HG02973 (cell line): ENCODE measurements around the gene RNF187.
"Not testable (repeated sequence)": the region's sequence is repeated elsewhere in the genome, so short reads cannot be mapped to it uniquely, and the experiment has no call there.

Experiments
- ATAC-seq: cut with Tn5 transposase; IDR thresholded peaks from one replicate; pipeline ENCODE4 v1.9.1; 2021; ENCODE audit warnings: moderate library complexity; ENCODE audit not compliant: unreplicated experiment

RNF187 gene

DNA sequence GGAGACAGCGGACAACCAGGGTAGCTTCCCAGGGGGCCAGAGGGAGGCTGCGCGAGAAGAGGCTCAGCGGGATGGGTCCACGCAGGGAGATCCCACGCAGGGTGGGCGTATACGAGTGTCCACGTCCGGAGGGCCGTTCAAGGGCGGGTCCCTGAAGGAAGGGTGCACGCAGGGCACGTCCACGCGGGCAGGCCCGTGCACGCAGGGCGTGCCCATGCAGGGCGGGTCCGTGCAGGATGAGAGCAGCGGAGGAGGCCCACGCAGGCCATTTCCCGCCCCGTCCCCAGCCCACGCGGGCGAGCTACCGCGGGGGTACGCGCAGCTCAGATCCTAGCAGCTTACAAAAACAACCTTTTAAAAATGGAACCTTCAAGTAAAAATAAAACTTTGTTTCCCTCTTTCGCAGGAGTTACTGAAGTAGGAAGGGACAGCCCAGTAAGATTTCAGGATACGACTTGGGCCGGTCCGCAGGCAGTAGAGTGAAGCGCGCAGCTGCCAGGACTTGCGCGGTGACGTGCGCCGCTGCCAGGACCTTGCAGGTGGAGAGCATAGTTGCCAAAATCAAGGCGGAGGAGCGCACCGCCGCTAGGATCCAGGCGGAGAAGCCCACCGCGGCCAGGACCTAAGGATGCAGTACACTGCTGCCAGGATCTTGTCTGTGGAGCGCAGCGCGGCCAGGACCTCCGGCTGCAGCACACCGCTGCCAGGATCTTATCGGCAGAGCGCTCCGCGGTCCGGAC is 416 bp upstream of the RNF187 start:
- peak; percentile 41 for ATAC-seq

GRCh38 chr1:228488125-228488817 is 1.1 kb downstream of the RNF187 start:
- no peak for ATAC-seq

- ATAC-seq, result no peak
Observed at GRCh38 chr1:228488818-228489674, 1.9 kb downstream of the RNF187 start.

DNA sequence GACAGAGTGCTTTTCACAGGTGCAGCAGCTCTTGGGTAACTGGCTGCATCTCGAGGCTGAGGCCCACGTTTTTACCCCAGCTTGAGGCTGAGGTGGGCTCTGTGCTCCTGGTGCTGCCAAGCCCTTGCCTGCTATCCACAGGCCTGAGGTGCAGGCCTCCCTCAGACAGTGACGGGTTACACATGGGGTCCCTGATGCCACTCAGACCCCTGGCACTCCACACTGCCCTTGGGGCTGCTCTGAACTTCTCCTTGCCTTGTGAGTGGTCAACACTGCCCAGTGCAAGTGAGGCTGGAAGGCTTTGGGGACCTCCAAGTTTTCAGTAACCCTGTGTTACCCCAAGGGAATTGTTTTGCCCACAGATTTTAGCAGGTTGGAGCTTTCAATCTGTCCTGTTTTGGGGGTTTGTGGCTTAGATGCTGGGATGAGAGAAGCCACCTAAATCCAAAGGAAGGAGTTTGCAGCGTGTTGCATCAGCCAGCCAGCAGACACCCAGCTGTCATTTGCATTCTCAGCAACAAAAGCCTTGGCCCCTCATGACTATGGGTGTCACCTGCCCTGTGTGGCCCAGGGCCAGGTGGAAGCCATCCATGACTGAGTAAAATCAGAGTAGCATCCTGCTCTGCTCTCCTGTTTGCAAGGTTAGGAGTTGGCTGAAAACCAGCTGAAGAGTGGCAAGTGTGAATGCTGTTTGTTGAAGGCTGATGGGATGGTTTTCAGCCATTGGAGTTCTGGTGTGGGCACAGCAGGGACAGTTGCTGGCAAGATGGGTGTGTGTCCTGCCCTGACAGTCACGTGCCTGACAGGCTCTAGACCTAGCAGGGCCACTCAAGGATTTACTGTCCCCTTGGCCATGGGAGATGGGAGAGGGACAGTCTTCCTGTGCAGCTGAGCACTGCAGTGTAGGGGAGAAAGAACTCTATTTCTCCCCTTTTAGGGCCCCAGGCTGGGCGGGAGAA is 3.2 kb downstream of the RNF187 start:
- ATAC-seq, result no peak

DNA sequence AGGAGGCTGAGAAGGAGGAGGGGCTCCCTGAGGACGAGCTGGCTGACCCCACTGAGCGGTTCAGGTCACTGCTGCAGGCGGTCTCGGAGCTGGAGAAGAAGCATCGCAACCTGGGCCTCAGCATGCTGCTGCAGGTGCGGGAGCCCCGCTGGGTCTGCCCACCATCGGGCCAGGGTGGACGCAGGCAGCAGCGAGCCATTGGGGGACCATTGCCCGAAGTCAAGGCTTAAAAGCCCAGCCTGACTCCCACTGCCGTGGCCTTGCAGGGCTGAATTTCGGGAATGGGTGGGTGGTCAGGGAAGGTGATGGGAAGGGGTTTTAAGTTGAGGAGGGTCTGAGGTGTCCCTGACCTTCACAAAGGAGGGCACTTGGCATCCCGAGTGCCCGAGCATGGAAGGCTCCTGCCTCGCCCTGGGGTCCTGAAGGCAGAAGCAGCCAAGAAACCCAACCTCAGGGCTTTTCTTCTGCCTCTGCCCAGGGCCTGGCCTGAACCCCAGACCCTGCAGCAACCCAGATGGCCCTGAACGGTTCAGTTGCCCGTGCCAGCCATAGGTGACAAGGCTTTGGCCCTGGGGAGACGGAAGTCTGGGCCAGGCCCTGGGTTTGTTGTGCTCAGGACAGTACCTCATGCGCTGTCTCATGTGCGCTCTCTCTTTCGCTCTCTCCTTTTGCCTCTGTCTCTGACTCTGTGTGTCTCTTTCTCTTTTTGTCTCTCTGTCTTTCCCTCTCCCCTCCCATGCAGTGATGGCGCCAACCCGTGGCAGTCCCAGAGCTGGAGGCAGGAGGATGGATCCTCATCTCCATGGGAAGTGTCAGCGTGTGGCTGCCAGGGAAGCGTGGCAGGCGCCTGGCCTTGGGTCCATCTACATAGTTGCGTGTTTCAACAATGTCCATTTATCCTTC is 6.2 kb downstream of the RNF187 start:
- no peak for ATAC-seq

DNA sequence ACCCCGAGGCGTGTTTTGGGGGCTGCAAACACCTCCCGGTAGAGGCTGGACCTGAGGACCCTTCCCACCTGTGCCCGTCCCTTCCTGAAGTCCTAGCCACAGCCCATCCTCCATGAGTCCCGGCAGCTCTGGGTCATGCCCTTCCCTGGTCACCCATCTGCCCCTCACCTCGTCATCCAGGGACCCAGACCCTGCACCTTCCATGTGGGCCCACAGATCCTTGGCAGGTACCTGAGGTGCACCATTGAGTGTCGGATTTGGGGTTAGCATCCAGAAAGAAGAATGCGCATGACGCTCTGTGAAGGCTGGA is 6.8 kb downstream of the RNF187 start:
- no peak for ATAC-seq

- ATAC-seq, result no peak
Observed at GRCh38 chr1:228494391-228494790, 7.2 kb downstream of the RNF187 start.

GRCh38 chr1:228494970-228495853 is 8.0 kb downstream of the RNF187 start:
- ATAC-seq, result no peak

- no peak for ATAC-seq
Observed at GRCh38 chr1:228496084-228496483, 8.9 kb downstream of the RNF187 start.

- no peak for ATAC-seq
Observed at GRCh38 chr1:228496494-228496893, 9.3 kb downstream of the RNF187 start.

GRCh38 chr1:228497206-228497605 is 10.0 kb downstream of the RNF187 start:
- no peak for ATAC-seq

DNA sequence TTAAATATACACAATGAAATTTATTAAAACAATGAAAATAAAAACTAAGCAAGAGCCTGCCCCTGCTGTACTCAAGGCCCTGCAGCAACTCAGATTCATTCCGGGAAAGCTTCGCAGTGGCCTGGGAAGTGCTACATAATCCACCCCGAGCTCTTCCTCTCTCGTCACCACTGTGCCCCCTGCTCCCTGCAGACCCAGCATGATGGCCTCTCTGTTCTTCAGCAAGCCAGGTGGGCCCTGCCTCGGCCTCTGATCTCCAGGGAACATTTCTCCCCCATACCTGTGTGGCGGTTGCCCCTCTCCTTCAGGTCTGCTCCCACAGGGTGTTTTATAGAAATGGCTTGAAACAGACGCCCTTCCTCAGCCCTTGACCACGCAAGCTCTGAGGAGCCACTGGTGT is 10.6 kb downstream of the RNF187 start:
- no peak for ATAC-seq

DNA sequence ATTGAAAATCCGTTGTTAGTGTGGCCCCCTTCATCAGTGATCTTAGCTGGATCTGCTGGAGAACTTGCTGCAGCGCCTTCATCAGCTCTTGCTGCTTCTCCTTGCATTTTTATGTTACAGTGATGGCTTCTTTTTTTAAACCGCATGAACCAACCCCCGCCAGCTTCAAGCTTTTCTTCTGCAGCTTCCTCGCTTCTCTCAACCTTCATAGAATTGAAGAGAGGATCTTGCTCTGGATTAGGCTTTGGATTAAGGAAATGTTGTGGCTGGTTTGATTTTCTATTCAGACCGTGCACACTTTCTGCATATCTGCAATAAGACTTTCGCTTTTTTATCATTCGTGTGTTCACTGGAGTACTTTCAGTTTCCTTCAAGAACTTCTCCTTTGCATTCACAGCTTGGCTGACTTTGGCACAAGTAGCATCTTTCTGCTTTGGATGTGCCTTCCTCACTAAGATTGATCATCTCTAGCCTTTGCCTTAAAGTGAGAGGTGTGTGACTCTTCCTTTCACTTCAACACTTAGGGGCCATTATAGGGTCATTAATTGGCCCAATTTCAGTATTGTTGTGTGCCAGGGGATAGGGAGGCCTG is 13.1 kb downstream of the RNF187 start:
- ATAC-seq, result no peak

GRCh38 chr1:228500901-228501871 is 14.0 kb downstream of the RNF187 start:
- ATAC-seq, result peak; percentile 93

- ATAC-seq, result no peak
Observed at GRCh38 chr1:228502522-228502921, 15.3 kb downstream of the RNF187 start.

GRCh38 chr1:228505944-228506343 is 18.8 kb downstream of the RNF187 start:
- ATAC-seq, result not testable (repeated sequence)
